ENCODE results near the gene IQGAP3. TPM values are rescaled to one million over a fixed set of nuclear protein-coding genes. Genes with fewer than 3 reads are reported as not detected.

The IQGAP3 gene
- total and polyA plus RNA-seq, 2 of the 4 experiments (the other 2 are of a cell fraction): 12.5 to 13.6 TPM

- H3K56ac ChIP-seq (ENCODE audit: extremely low read depth, insufficient read depth, low read length): no peak overlapping the region
- no peak overlapping the region for H4K8ac ChIP-seq (ENCODE audit: low read depth in 2 of 2, low read length in 2 of 2)
- no TSS peak for BruUV-seq (replicated peaks)
- no peaks in the 10 kb centered on the region for H3K9me1 ChIP-seq (ENCODE audit: insufficient read depth, low read length)
- no peaks in the 10 kb centered on the region for H3K9me3 ChIP-seq (ENCODE audit: control insufficient read depth, insufficient read depth, low read length)
- no peaks in the 10 kb centered on the region for H3K79me1 ChIP-seq (ENCODE audit: low read depth in 1 of 2, low read length in 2 of 2)
- H4K91ac ChIP-seq (ENCODE audit: insufficient read depth, low read depth, low read length): no peak overlapping the region
- no peak overlapping the region for H3K18ac ChIP-seq (ENCODE audit: low read depth, low read length)
- H2AK9ac ChIP-seq (replicated peaks; ENCODE audit: low read depth, low read length, poor library complexity): no peak overlapping the region
- ChIA-PET POLR2A (ENCODE audit: unreplicated experiment) (no interaction called here), CTCF (no interaction called here)
- H3K9ac ChIP-seq (ENCODE audit: low read depth, low read length): no peak overlapping the region
- H3K4me1 ChIP-seq (ENCODE audit: control insufficient read depth, insufficient read depth, low read length): peaks cover 4% of the 10 kb centered on the region; the same call in 1 of the 2 replicates
- H3K23ac ChIP-seq (ENCODE audit: low read depth, low read length): peak overlapping the region; percentile 45
- TF ChIP-seq CHD1 (IDR thresholded peaks at IDR 0.05; ENCODE audit: low read depth, low read length): no peak
- no peak for TF ChIP-seq USF2 (IDR thresholded peaks at IDR 0.05; ENCODE audit: low read depth, low read length)
- no peak for TF ChIP-seq SMC3 (IDR thresholded peaks at IDR 0.05; ENCODE audit: low read depth, low read length)
- WGBS, 2 experiments (ENCODE audit: extremely low coverage in 2 of 2, insufficient read length in 1 of 2): no CpG with 5 or more reads among the region's 4 CpGs
- no peak for DNase-seq
- H2AK5ac ChIP-seq (ENCODE audit: low read depth, low read length): no peak overlapping the region
- H2AFZ ChIP-seq (replicated peaks; ENCODE audit: low read length, poor library complexity): peak overlapping the region; percentile 12
- no peak overlapping the region for H2BK15ac ChIP-seq (ENCODE audit: low read depth, low read length)
- peak overlapping the region; percentile 44; the same call in 1 of the 2 replicates for H3K4me2 ChIP-seq (ENCODE audit: low read depth, low read length)
- no peak overlapping the region for H3K14ac ChIP-seq (replicated peaks; ENCODE audit: low read depth, low read length)
- in situ Hi-C loops (cut with MboI; ENCODE audit: low sequenced_read_pairs) (no loop called here), intact Hi-C loops (cut with micrococcal nuclease) (no loop called here), dilution Hi-C loops (cut with HindIII; ENCODE audit: low sequenced_read_pairs, unreplicated experiment) (no loop called here)
- H4K5ac ChIP-seq (ENCODE audit: low read depth, low read length): no peak overlapping the region
- no peak overlapping the region for H2BK5ac ChIP-seq (ENCODE audit: low read depth, low read length, poor library complexity, severe bottlenecking)
- H2BK20ac ChIP-seq (ENCODE audit: low read depth, low read length): no peak overlapping the region
- peaks cover 59% of the 10 kb centered on the region for H3K27me3 ChIP-seq (ENCODE audit: control insufficient read depth, insufficient read depth, low read length)
- H2BK120ac ChIP-seq (ENCODE audit: low read depth, low read length): no peak overlapping the region
- H3K27ac ChIP-seq (ENCODE audit: insufficient read depth, low read length): no peak overlapping the region
- H3K4ac ChIP-seq (ENCODE audit: low read depth, low read length): no peak overlapping the region
- ATAC-seq (ENCODE audit: low read depth): no peak
- no peaks in the 10 kb centered on the region for H4K20me1 ChIP-seq (ENCODE audit: insufficient read depth, low read length)
- H3K36me3 ChIP-seq (ENCODE audit: control insufficient read depth, insufficient read depth, low read length): no peaks in the 10 kb centered on the region
- H3K4me3 ChIP-seq (ENCODE audit: insufficient read depth, low read depth, low read length): no peak overlapping the region
These were observed 43.6 kb upstream of the IQGAP3 start for GRCh38 chr1:156615946-156616345.
